ENCODE measurements around the gene ZNF322.
"Not testable (repeated sequence)": the region's sequence is repeated elsewhere in the genome, so short reads cannot be mapped to it uniquely, and the experiment has no call there.

Gene ZNF322

GRCh38 chr6:26659042-26659999 is at the start of gene ZNF322:
ZNF322 (minus strand) TSS chr6:26659746; CDS start chr6:26638553, 21,193 bp downstream.
- DNase-seq = peak; percentile 87

- not testable (repeated sequence) for DNase-seq
Measured at GRCh38 chr6:26705780-26706179, 46.2 kb upstream of the ZNF322 start.

GRCh38 chr6:26705352-26705751 is 45.8 kb upstream of the ZNF322 start:
- DNase-seq = not testable (repeated sequence)

GRCh38 chr6:26701023-26701747 is 41.6 kb upstream of the ZNF322 start:
- not testable (repeated sequence) for DNase-seq

GRCh38 chr6:26697496-26697895 is 38.0 kb upstream of the ZNF322 start:
- DNase-seq = not testable (repeated sequence)

- DNase-seq = not testable (repeated sequence)
Measured at GRCh38 chr6:26689324-26689947, 29.9 kb upstream of the ZNF322 start.

- not testable (repeated sequence) for DNase-seq
Measured at GRCh38 chr6:26682435-26683042, 23.0 kb upstream of the ZNF322 start.

GRCh38 chr6:26673287-26673686 is 13.7 kb upstream of the ZNF322 start:
- DNase-seq = not testable (repeated sequence)

- DNase-seq = not testable (repeated sequence)
Measured at GRCh38 chr6:26670558-26670957, 11.0 kb upstream of the ZNF322 start.

- DNase-seq = not testable (repeated sequence)
Measured at GRCh38 chr6:26670003-26670402, 10.5 kb upstream of the ZNF322 start.

- peak; percentile 24 for DNase-seq
Measured at GRCh38 chr6:26660000-26660361, 435 bp upstream of the ZNF322 start.

GRCh38 chr6:26657256-26657655 is 2.3 kb downstream of the ZNF322 start:
- DNase-seq = no peak

- no peak for DNase-seq
Measured at GRCh38 chr6:26653007-26653406, 6.5 kb downstream of the ZNF322 start.

- DNase-seq = no peak
Measured at GRCh38 chr6:26651133-26651781, 8.3 kb downstream of the ZNF322 start.

GRCh38 chr6:26646074-26646473 is 13.5 kb downstream of the ZNF322 start:
- DNase-seq = no peak

- no peak for DNase-seq
Measured at GRCh38 chr6:26640806-26641205, 18.7 kb downstream of the ZNF322 start.

- DNase-seq = no peak
Measured at GRCh38 chr6:26629359-26629758, 30.2 kb downstream of the ZNF322 start.

GRCh38 chr6:26627843-26628242 is 31.7 kb downstream of the ZNF322 start:
- DNase-seq = no peak

- no peak for DNase-seq
Measured at GRCh38 chr6:26624557-26624956, 35.0 kb downstream of the ZNF322 start.

GRCh38 chr6:26623339-26623859 is 36.1 kb downstream of the ZNF322 start:
- DNase-seq = no peak

GRCh38 chr6:26613689-26614683 is 45.6 kb downstream of the ZNF322 start:
- DNase-seq = no peak
